Stimulated activated CD4-positive, alpha-beta T cell treated with anti-CD3 and anti-CD28 coated beads, Interleukin-2, amount 100 ng/mL, for 4 hours (primary cell): Measurements from ENCODE around the gene CD5L.

Experiments used
- DNase-seq: peaks from one replicate; pipeline ENCODE4 v3.0.0-alpha.2; 2020; ENCODE audit warnings: low read depth

The CD5L gene

DNA sequence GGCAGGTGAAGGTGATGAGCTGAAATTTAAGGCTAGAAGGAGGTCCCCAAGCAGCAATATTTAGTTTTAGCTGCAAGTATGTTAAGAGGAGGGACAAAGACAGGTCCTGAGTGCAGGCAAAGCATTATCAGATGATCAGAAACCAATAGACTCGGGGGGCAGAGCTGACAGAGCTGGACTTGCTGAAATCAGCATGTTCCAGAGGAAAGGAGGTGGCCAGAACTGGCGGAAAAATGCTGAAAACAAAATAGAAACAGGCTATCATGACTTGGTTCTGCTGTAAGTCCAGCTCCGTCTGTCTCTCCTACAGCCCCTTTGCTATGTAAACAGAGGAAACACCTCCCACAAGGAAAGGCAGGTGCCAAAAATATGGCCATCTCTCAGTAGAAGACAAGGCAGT, at the start of gene CD5L:
CD5L (minus strand) TSS at position 101 of the 400 bp plus-strand sequence. CDS start 107 bp downstream, outside the sequence.
- no peak for DNase-seq

- no peak for DNase-seq
Measured at GRCh38 chr1:157882580-157882979, 41.0 kb upstream of the CD5L start.

DNA sequence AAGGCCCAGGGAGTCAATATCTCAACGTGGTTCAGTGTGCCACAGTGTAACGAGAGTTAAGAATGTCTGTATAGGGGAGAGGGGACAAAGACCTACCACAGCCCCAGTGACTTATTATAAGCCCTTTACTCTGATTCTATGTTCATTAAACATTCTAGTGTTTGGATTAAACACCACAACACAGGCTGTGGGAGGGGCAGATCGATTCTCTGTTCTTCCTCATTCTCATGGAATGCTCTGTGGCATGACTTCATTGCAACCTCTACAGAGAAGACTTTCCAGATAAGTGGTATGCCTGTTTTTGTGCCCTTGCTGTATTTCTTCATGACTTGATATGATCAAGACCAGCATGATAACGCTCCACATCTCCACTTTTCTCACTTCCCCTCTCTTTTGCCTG, 39.0 kb upstream of the CD5L start:
- DNase-seq, result no peak

- DNase-seq, result no peak
Measured at GRCh38 chr1:157878059-157878458, 36.5 kb upstream of the CD5L start.

DNA sequence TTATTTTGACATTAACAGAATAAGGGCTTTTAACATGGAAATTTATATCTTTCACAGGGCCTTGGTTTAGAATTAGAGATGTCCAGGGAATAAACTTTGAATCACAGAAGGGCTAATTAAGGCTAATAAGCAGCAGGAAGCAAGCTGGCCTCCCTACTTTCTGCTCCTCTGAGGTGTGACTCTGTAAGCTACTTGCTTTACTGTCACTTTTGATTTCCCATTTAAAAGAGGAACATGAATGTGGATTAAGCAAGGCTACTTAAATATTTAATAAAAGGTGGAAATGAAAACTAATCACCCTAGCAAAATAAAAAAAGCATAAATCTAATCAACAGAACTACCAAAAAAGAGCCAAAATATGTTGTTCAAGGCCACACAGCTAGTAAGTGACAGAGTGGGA, 28.9 kb upstream of the CD5L start:
- no peak for DNase-seq

GRCh38 chr1:157868654-157869053, 27.0 kb upstream of the CD5L start:
- no peak for DNase-seq

GRCh38 chr1:157862114-157863070, 20.8 kb upstream of the CD5L start:
- no peak for DNase-seq

GRCh38 chr1:157856538-157856937, 14.9 kb upstream of the CD5L start:
- no peak for DNase-seq

DNA sequence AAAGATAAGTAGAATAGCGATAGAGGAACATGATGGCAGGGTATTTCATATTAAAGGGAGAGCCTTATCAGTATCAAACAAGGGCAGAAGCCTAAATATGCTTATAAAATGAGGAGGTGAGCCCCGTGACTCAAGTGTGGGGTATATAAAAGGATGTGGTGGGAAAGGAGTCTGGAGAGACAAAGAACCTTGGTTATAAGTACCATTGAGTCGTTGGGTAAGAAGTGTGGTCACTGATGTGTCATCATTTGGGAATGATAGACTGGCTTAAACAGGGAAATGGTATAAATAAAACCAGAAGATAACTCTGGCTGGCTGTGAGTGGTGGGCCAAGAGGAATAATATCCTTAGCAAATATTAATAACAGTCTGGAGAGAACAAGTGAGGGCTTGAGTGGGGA, 10.9 kb upstream of the CD5L start:
- DNase-seq, result no peak

DNA sequence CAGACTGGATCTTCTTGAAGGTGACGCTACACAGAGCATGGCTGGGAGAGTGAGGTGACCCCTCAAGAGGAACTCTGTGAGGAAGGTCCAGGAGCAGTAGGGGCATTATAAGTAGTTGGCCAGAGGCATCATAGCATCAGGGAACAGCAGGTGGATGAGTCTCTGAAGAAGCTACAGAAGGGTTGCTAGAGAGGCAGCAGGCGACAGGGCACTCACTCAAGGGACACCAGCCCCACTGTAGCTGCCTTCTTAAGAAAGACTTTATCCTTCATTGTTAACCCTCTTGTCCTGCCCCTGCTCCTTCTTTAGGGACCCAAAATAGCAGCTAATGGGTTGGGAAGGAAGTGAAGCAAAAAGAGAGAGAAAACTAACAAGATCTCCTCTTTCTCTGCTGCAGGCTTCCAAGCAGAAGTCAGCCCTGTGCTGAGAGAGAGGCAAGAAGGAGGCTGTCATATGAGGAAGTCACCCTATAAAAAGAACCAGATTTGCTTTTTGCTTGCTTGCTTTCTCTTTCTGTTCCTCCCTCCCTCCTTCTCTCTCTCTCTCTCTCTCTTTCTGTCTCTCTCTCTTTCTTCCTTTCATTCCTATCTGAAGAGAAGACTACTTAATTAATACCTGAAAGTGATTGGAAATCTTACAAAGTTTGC, 7.7 kb upstream of the CD5L start:
- DNase-seq, result no peak

- no peak for DNase-seq
Measured at GRCh38 chr1:157844089-157844830, 2.7 kb upstream of the CD5L start.

DNA sequence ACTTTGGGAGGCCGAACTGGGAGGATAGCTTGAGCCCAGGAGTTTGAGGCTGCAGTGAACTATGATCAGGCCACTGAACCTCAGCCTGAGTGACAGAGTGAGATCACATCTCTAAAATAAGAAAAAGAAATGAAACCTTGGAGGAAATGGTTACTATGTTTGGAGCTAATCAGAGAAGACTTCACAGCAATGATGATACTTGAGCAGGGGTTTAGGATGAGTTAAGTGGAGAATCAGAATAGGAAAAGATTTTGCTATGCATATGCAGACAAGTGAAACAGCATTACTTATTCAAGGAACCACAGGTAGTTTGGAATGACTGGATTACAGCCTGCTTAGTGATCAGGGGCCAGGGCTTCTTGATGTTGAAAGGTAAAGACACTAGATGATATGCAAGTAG, 1.3 kb upstream of the CD5L start:
- no peak for DNase-seq

GRCh38 chr1:157838966-157839365, 2.6 kb downstream of the CD5L start:
- DNase-seq, result no peak

DNA sequence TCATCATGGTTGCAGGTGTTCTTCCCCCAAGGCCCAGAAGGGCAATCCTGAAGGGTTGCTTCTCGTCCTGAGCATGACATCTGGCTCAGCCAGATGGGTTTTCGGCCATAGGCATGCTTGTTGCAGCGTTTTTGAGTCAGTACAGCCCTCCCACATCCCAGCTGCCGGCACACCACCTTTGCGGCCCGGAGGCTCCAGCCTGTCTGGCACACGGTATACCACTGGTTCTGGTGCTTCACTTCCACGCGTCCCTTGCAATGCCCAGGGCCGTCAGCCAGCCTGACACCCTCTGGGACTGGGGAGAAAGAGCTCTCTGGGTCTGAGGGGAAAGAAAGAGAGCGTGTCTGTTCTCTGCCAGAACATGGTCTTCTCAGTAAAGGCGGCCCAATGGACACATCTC, 7.2 kb downstream of the CD5L start:
- no peak for DNase-seq

- DNase-seq, result no peak
Measured at GRCh38 chr1:157833145-157833544, 8.5 kb downstream of the CD5L start.

GRCh38 chr1:157831968-157832626, 9.5 kb downstream of the CD5L start:
- DNase-seq, result no peak

DNA sequence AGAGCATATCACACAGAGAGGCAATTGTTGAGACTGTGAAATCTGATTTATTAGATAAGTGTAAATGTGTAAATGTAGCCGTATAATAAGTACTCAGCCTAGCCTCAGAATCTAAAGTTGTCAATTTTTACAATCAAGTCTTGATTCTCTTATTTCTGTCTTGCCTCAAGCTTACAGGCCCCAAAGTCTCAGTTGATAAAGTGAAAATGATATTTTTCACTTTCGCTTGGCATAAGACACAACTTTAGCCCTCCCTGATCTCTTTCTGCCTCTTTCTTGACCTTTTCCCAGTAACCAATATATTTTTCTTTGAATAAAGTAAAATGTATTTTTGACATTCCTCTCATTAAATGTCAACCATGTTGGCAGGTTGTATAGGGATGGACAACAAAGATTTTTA, 10.7 kb downstream of the CD5L start:
- DNase-seq, result no peak

- no peak for DNase-seq
Measured at GRCh38 chr1:157829711-157830110, 11.9 kb downstream of the CD5L start.

DNA sequence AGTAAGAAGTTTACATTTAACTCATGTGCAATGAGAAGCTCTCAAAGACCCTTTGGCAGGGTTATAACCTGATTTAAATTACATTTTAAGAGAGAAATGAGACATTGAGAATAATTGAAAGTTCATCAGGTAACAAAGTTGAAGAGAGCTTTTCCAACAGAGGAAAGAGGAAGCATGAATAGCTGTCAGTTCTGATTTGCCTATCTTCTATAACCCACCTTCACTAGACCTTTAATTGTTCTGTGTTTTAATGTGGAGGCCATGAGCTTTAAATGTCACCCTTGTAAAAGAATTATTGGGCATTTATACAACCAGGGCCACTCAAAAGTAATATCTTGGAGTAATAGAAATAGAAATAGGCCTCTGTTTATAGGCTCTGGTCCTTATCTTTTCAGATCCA, 12.4 kb downstream of the CD5L start:
- DNase-seq, result no peak

- no peak for DNase-seq
Measured at GRCh38 chr1:157820299-157820698, 21.3 kb downstream of the CD5L start.

DNA sequence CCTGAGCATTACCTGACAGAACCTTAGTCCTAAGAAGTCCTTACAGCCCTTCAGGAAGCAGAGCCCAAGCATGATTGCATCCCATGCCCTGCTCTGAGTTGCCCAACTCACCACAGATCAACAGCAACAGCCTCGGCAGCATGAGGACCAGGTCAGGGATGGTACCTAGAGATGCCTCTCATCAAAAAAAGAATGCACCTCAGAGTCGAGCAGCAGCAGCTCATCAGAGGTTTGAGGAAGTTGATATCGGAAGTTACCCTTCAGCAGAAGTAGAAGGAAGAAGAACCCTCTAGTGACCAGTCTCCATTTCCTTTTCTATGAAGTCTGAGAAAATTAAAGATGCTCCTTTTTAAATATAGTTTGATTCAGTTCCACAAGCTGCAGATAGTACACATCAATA, 21.7 kb downstream of the CD5L start, which contains the start of gene FCRL1:
FCRL1 (minus strand) TSS at position 225 of the 400 bp plus-strand sequence; CDS start at position 142, 83 bp downstream.
- DNase-seq, result no peak

DNA sequence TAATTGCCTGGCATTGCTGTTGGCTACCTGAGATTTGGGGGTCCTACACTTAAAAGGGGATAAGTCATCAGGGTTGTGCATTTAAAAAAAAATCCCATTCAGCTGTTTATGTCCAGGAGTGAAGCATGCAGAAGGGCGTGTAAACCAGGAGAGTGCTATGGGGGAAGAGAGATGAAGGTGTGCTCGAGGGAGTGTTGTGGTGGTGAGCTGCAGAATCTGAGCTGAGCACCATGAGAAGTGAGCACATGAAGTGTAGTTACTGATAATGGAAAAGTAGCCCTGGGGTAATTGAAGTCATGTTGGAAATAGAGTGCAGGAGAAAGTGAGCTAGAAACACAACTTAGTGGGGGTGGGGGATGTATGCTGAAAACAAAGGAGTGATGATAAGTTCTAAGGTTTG, 22.4 kb downstream of the CD5L start:
- no peak for DNase-seq
